OCI-LY3 (cell line): Measurements from ENCODE around the gene AATK.

Experiments
- H2AFZ ChIP-seq: fragments of 200-600, 300-600 bp; shearing (Covaris generic); 2 replicates; pipeline ENCODE4 v1.6.0; 2014; ENCODE audit warnings: antibody characterized with exemption, low read depth, low read length
- H3K27ac ChIP-seq: fragments of 200-600, 300-600 bp; sonication (generic); 2 replicates; pipeline ENCODE4 v1.5.1; 2014; ENCODE audit warnings: mild to moderate bottlenecking, low read length, moderate library complexity, mixed read lengths
- H3K27me3 ChIP-seq: fragments of 200-600, 300-600 bp; sonication (generic); 2 replicates; pipeline ENCODE4 v1.6.1; 2014; ENCODE audit warnings: low read depth, low read length, mixed read lengths
- H3K36me3 ChIP-seq: fragments of 200-600, 300-600 bp; sonication (generic); replicated peaks from 2 replicates; pipeline ENCODE3; 2014; ENCODE audit warnings: low read depth, low read length, mixed read lengths
- H3K4me1 ChIP-seq: fragments of 300-600, 200-600 bp; sonication (generic); 2 replicates; pipeline ENCODE4 v1.6.1; 2014; ENCODE audit warnings: low read length, mixed read lengths
- H3K4me2 ChIP-seq: fragments of 200-600, 300-600 bp; sonication (generic); 2 replicates; pipeline ENCODE4 v1.6.1; 2014; ENCODE audit warnings: low read length, mixed read lengths
- H3K4me3 ChIP-seq: fragments of 300-600, 200-600 bp; sonication (generic); 2 replicates; pipeline ENCODE4 v1.5.1; 2014; ENCODE audit warnings: antibody characterized with exemption, mild to moderate bottlenecking, low read length, moderate library complexity
- H3K79me2 ChIP-seq: fragments of 300-600, 200-600 bp; shearing (Covaris generic); 2 replicates; pipeline ENCODE4 v1.6.1; 2014; ENCODE audit warnings: mild to moderate bottlenecking, low read length, mixed read lengths
- H3K9ac ChIP-seq: fragments of 300-600, 200-600 bp; shearing (Covaris generic); 2 replicates; pipeline ENCODE4 v1.6.0; 2014; ENCODE audit warnings: mild to moderate bottlenecking, low read length, moderate library complexity
- H3K9me3 ChIP-seq: fragments of 200-600, 300-600 bp; shearing (Covaris generic); 2 replicates; pipeline ENCODE4 v1.6.1; 2014; ENCODE audit warnings: low read length, mixed read lengths; ENCODE audit not compliant: insufficient read depth
- H4K20me1 ChIP-seq: fragments of 200-600, 300-600 bp; sonication (generic); 2 replicates; pipeline ENCODE4 v1.6.1; 2016; ENCODE audit warnings: low read length, mixed read lengths; ENCODE audit not compliant: insufficient read depth
- CTCF ChIP-seq: fragments of 200-600, 300-600 bp; sonication (generic); IDR thresholded peaks from 2 replicates; pipeline ENCODE4 v1.5.1; 2014; ENCODE audit warnings: antibody characterized with exemption, low read length, low read depth
- EZH2phosphoT487 ChIP-seq: fragments of 200-600 bp; shearing (Covaris generic); IDR thresholded peaks from 2 replicates; pipeline ENCODE4 v1.6.1; 2018; ENCODE audit warnings: antibody characterized with exemption, mixed run types, low read depth

The AATK gene

GRCh38 chr17:81119223-81120148, 46.5 kb downstream of the AATK start:
- Histone ChIP-seq H3K4me1 (no peaks in the 10 kb centered on the region), H2AFZ (no peak overlapping the region), H4K20me1 (no peaks in the 10 kb centered on the region), H3K27ac (no peak overlapping the region), H3K4me3 (no peak overlapping the region), H3K9me3 (no peaks in the 10 kb centered on the region), H3K36me3 (no peaks in the 10 kb centered on the region), H3K4me2 (no peak overlapping the region), H3K79me2 (no peaks in the 10 kb centered on the region), H3K9ac (no peak overlapping the region), H3K27me3 (0 out of 2 replicates have a peak, but pooled peaks cover 2% of the 10 kb centered on the region)
- TF ChIP-seq EZH2phosphoT487 (no peak), CTCF (no peak)

- H3K4me1 ChIP-seq = no peaks in the 10 kb centered on the region
- no peaks in the 10 kb centered on the region for H3K36me3 ChIP-seq
- no peak overlapping the region for H3K9ac ChIP-seq
- H3K27ac ChIP-seq = no peak overlapping the region
- TF ChIP-seq CTCF (no peak), EZH2phosphoT487 (no peak)
- 0 out of 2 replicates have a peak, but pooled peaks cover 2% of the 10 kb centered on the region for H3K27me3 ChIP-seq
- H3K4me3 ChIP-seq = no peak overlapping the region
- H4K20me1 ChIP-seq = no peaks in the 10 kb centered on the region
- no peak overlapping the region for H3K4me2 ChIP-seq
- H3K79me2 ChIP-seq = no peaks in the 10 kb centered on the region
- H3K9me3 ChIP-seq = no peaks in the 10 kb centered on the region
- no peak overlapping the region for H2AFZ ChIP-seq
Observed at GRCh38 chr17:81118308-81119221, 47.5 kb downstream of the AATK start.

DNA sequence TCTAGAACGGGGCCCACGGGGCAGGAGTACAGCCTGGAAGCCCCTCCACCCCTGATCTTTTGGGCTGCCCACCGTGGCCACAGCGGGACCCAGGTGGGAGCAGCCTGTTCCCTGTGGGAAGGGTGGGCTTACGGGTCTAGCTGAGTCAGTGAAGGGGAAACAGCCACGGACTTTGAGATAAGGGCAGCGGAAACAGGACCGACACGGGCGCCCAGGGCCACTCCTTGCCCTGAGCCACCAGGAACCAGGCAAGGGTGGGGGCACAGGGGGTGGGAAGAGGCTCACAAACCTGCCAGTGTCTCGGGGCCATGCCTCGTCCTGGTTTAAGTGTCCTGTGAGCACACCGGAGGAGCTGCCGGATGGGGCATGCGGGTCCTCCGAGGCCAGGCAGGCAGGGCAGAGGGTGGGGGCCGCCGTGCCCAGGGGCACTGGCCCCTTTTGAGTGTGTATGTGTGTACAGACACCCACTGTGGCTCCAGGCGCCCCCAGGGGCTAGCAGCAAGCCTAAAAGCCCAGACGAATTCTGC, 48.3 kb downstream of the AATK start:
- TF ChIP-seq EZH2phosphoT487 = no peak
- no peak for TF ChIP-seq CTCF
- Histone ChIP-seq H3K27ac (no peak overlapping the region), H2AFZ (no peak overlapping the region), H3K4me2 (no peak overlapping the region), H3K79me2 (no peaks in the 10 kb centered on the region), H3K4me1 (no peaks in the 10 kb centered on the region), H3K36me3 (no peaks in the 10 kb centered on the region), H3K9ac (no peak overlapping the region), H3K9me3 (no peaks in the 10 kb centered on the region), H3K27me3 (0 out of 2 replicates have a peak, but pooled peaks cover 2% of the 10 kb centered on the region), H4K20me1 (no peaks in the 10 kb centered on the region), H3K4me3 (no peak overlapping the region)
